Measurements from ENCODE around the gene MYO7A.

MYO7A gene

GRCh38 chr11:77202941-77203900 lies 75.2 kb downstream of the MYO7A start:
- DNase-seq = no peak

GRCh38 chr11:77203901-77204753 lies 76.1 kb downstream of the MYO7A start:
- no peak for DNase-seq

GRCh38 chr11:77204754-77205466 lies 76.9 kb downstream of the MYO7A start:
- no peak for DNase-seq

DNA sequence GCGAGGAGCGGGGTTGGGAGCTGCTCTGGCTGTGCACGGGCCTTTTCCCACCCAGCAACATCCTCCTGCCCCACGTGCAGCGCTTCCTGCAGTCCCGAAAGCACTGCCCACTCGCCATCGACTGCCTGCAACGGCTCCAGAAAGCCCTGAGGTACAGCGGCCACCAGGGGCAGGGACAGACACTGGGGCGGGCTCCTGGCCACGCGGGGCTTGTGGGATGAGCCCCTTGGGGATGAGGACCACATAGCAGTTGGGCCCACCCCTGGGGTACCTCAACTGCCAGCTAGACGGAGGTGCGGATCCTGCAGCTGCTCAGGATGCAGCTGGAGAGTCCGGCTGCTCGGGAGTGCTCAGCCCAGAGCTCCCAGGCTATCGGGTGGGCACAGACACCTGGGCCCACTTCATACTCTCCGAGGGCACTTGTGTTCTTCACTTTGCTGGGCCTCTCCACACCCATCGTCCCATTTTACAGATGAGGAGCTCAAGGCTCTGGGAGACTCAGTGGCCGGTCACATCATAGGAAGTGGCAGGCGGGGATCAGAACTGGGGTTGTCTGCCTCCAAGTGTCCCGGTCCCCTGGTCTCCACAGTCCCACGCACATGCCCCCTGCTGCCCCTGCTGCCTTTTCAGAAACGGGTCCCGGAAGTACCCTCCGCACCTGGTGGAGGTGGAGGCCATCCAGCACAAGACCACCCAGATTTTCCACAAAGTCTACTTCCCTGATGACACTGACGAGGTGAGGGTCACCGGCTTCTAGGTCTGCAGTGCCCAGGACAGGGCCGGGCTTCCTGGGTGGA lies 77.6 kb downstream of the MYO7A start:
- DNase-seq = no peak

DNA sequence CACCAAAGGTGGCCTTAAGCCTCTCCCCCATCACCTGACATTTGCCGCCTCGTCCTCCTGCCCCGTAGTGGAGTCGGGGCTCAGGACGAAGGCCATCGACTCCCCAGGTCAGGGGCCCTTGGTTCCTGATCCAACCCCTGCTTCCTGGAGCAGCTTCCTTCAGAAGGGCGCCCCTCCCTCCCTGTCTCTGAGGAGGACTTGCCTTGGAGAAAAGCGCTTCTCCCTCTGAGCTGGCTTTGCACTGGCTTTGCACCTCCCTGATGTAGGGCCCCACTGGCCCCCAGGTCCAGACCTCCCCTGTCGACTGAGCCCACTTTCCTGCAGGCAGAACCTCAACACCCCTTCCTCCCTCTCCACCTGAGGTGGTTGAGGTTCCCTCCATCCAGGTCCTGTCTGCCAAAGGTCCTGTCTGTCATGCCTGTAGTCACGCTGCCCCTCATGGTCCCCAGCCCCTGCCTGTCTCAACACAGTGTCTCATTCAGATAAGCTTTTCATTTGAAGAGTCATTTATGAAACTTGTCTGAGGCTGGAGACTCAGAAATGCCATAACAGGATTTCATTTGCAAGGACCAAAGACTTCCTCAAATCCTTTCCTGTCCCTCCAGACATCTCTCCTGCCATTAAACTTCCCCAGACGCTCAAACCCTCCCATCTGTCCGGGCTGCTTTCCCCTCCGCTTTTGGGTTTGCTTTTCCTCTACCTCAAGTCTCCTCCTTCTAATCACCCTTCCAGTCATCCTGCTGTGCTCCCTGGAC lies 78.4 kb downstream of the MYO7A start:
- no peak for DNase-seq

- no peak for DNase-seq
Observed at GRCh38 chr11:77207019-77207485, 79.0 kb downstream of the MYO7A start.

DNA sequence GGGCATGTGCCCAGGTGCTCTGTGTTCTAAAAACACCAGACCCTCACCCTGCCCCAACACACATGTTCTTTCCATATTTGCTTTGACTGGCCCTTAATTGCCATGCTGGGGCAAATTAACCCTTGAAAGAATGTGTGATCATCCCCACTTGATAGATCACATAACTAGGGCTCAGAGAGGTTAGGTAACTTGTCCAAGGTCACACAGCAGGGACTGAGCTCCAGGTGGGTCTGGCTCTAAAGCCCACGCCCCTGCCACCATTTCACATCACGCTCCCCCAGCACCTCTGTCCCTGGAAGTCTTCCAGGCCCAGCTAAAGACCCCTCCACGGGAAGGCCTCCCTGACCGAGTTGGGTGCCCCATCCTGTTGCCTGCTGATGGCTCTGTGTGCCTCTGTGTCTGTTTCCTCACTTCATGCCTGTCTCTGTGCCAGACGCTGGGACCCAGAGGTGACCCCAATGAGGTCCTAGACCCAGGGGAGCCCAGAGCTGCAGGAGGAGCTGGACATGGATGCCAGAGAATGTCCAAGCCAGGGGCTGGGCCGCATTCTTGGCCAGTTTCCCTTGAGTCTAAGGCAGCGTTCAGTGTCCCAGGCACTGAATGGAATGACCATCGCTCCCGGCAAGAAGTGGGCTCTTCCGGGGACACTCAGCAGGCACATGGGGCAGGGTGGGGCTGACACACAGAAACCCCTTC lies 79.7 kb downstream of the MYO7A start:
- no peak for DNase-seq

DNA sequence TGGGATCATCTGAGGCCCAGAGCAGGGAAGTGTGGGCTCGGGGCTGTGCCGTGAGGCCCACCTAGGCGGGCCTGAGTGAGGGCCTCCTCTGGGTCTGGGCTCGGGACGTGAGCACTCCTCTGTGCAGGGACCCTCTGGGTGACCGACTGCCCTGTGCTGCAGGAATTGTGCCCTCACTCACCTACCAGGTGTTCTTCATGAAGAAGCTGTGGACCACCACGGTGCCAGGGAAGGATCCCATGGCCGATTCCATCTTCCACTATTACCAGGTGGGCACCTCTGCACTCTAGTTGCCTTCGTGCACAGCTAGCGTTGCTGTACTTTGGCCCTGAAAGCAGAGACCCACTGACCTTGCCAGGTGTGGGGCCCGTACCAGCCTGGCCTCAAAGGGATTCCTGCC lies 80.5 kb downstream of the MYO7A start:
- no peak for DNase-seq

GRCh38 chr11:77209663-77210062 lies 81.6 kb downstream of the MYO7A start:
- no peak for DNase-seq

DNA sequence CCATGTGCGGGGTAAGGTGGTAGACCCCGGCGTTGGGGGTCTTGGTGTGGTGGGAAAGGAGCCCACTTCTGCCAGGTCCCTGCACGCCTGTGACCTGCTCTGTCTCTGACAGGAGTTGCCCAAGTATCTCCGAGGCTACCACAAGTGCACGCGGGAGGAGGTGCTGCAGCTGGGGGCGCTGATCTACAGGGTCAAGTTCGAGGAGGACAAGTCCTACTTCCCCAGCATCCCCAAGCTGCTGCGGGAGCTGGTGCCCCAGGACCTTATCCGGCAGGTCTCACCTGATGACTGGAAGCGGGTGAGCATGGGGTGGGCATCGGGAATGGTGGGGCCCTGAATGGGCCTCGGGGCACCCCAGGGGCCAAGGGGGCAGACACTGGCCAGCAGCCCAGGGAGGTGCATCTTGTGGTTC lies 83.0 kb downstream of the MYO7A start:
- DNase-seq = no peak

- DNase-seq = no peak
Observed at GRCh38 chr11:77211594-77212251, 83.7 kb downstream of the MYO7A start.

DNA sequence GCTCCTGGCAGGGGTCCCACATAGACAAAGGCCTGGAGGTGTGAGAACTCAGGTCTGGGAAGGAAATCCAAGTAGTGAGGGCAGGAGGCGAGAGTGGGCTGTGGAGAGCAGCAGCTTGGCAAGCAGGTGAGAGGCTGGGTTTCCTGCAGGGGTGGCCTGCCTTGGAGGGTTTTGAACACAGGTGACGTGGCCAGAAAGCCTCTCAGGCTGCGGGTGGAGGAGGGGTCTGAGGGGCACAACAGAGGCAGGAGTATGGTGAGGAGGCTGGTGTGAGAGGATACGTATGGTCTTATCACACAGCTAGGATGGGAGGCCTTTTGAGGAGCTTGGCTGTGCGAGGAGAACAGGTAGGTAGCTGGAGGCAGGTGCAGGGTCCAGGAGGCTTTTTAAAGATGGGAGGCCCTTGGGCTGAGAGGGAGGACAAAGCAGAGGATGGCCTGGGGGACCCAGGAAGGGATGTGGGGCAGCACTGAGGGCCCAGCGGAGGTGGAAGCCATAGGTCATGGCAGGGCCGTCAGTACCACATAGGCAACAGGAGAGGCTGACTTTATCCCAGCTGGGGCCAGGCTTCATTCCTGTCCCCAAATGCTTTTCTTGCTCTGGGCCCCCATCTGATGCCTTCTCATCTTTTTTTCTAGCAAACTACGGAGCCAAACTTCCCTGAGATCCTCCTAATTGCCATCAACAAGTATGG lies 84.4 kb downstream of the MYO7A start:
- no peak for DNase-seq

GRCh38 chr11:77213029-77213579 lies 85.1 kb downstream of the MYO7A start:
- no peak for DNase-seq

- DNase-seq = no peak
Observed at GRCh38 chr11:77213589-77214428, 85.8 kb downstream of the MYO7A start.

DNA sequence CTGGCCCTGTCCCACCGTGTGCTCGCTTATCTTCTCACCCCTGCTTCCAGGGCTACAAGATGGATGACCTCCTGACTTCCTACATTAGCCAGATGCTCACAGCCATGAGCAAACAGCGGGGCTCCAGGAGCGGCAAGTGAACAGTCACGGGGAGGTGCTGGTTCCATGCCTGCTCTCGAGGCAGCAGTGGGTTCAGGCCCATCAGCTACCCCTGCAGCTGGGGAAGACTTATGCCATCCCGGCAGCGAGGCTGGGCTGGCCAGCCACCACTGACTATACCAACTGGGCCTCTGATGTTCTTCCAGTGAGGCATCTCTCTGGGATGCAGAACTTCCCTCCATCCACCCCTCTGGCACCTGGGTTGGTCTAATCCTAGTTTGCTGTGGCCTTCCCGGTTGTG lies 86.5 kb downstream of the MYO7A start:
- no peak for DNase-seq

- no peak for DNase-seq
Observed at GRCh38 chr11:77215106-77215505, 87.1 kb downstream of the MYO7A start.

DNA sequence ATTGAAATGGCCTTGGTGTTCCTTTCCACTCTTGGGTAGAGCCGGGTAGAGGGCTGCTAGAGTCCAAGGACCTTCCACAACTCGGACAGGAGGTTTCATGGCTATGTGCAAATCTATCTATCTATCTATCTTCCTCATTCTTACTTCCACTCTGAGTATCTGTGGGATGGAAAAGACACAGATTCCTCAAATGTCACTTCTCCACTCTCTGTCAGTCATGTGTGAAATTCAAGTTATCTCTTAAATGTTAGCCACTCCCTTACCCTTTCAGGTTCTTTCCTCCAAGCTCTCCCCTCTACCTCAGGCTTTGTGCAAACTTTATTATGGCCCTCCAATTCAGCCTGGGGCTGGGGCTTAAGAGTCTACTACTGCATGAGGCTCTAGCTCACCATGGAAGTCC lies 89.1 kb downstream of the MYO7A start:
- DNase-seq = no peak

DNA sequence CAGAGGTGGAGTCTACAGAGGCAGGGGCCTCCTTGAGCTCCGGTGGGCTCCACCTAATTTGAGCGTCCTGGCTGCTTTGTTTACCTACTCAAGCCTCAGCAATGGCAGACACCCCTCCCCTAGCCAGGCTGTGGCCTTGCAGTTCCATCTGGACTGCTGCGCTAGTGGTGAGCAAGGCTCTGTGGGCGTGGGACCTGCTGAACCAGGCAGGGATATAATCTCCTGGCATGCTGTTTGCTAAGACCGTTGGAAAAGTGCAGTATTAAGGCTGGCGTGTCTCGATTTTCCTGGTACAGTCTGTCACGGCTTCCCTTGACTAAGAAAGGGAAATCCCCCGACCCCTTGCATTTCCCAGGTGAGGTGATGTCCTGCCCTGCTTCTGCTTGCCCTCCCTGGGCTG lies 95.8 kb downstream of the MYO7A start:
- no peak for DNase-seq
